Measurements from ENCODE around the gene SLC34A2.

DNA sequence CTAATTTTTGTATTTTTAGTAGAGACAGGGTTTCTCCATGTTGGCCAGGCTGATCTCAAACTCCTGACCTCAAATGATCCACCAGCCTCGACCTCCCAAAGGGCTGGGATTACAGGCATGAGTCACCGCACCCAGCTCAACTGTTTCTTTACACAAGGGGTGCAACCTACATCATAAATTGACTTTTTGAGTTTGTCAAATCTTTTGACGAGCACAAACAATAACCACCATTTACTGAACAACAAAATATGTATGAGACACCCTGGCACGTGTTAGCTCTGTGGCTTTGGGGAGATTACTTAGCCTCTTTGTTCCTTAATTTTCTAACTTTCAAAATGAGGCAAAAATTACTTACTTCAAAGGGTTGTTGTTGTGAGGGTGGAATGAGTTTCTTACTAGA lies 23.5 kb upstream of the SLC34A2 start:
- TF ChIP-seq EZH2phosphoT487 (IDR thresholded peaks at IDR 0.05; ENCODE audit: insufficient read depth, low read depth) (no peak), EZH2 (IDR thresholded peaks at IDR 0.05; ENCODE audit: insufficient read depth, poor library complexity, severe bottlenecking) (no peak)
